Naive thymus-derived CD8-positive, alpha-beta T cell (primary cell): ENCODE measurements around the gene MLNR. TPM values are rescaled to one million over a fixed set of nuclear protein-coding genes. Genes with fewer than 3 reads are reported as not detected.

Experiments used
- ATAC-seq, 2 donors: fragments of 150-1000 bp; cut with Tn5 transposase in 1 of 2; sonication (Bioruptor Pico), chemical (Tn5 transposase) in 1 of 2; 1 replicate in 1 of 2; 2 replicates in 1 of 2; pipeline ENCODE4 v1.10.0; 2021; ENCODE audit warnings: mild to moderate bottlenecking in 2 of 2, moderate library complexity in 2 of 2
- POLR2A ChIA-PET: fragments of 350-600 bp; sonication (Branson Sonifier 250); formaldehyde crosslinking; loops from one replicate; lab custom pipeline; 2021; ENCODE audit warnings: antibody characterized with exemption; lab: Charles Lee
- DNase-seq, 10 donors: peaks; one replicate each; pipeline versions ENCODE4 v3.0.0 to v3.0.0-alpha.2; 2020 to 2022
- H3K27ac Mint-ChIP-seq, 10 donors: one replicate each; pipeline ENCODE4 v1.8.0; 2020 to 2022; ENCODE audit warnings: mild to moderate bottlenecking in 10 of 10, mixed read lengths in 10 of 10, moderate library complexity in 4 of 10, inconsistent platforms in 1 of 10
- H3K27me3 Mint-ChIP-seq, 5 donors: one replicate each; pipeline ENCODE4 v1.8.0; 2021 to 2022; ENCODE audit warnings: mixed read lengths in 5 of 5
- H3K36me3 Mint-ChIP-seq, 3 donors: one replicate each; pipeline ENCODE4 v1.8.0; 2020 to 2022; ENCODE audit warnings: mixed read lengths in 3 of 3, mild to moderate bottlenecking in 2 of 3, inconsistent platforms in 1 of 3
- H3K4me1 Mint-ChIP-seq, 4 donors: one replicate each; pipeline ENCODE4 v1.8.0; 2021 to 2022; ENCODE audit warnings: mixed read lengths in 4 of 4
- H3K4me3 Mint-ChIP-seq, 10 donors: one replicate each; pipeline ENCODE4 v1.8.0; 2020 to 2022; ENCODE audit warnings: mild to moderate bottlenecking in 10 of 10, mixed read lengths in 10 of 10, moderate library complexity in 6 of 10, inconsistent platforms in 1 of 10
- H3K9me3 Mint-ChIP-seq, 9 donors: one replicate each; pipeline ENCODE4 v1.8.0; 2020 to 2022; ENCODE audit warnings: mixed read lengths in 9 of 9, mild to moderate bottlenecking in 3 of 9, inconsistent platforms in 1 of 9, moderate library complexity in 1 of 9
- polyA plus RNA-seq, 3 donors: library from polyadenylated mRNA; unstranded; fragments of 300-500 nt; fragmentation: Illumina TruSeq; gene quantifications; one replicate each; pipeline ENCODE4 v1.2.3, GENCODE V29; 2021
- total RNA-seq, 8 experiments: library from RNA in 2 of 8; stranded (reverse) in 2 of 8; gene quantifications; one replicate each; pipeline ENCODE4 v1.2.3 and lab custom pipeline; 2021 to 2026

Gene MLNR
- total and polyA plus RNA-seq, 5 experiments from 2014 or later, result not detected

DNA sequence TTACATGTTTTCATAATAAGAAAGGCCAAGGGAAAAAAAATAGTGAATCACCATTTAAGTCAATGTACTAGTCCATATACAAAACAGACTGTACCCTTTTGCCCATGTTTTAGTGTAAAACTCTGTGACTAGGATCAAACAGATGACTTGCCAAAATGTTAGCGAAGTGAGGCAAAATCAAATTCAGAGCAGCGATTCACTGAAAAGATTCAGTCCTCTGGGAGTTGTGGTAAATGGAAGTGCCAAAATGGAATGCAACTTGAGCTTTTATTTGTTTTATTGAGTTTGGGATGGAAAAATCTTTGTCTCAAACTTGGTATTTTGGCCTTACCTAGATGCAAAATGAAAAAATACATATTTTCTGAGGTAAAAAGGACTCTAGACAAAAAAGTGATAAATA lies 36.7 kb downstream of the MLNR start:
- DNase-seq (no peak), ATAC-seq (no peak)
- Mint-ChIP-seq H3K9me3 (no peaks in the 10 kb centered on the region), H3K4me1 (peaks cover 5 to 46% (median 37%) of the 10 kb centered on the region in 4 donors), H3K36me3 (peaks cover 14 to 54% (median 29%) of the 10 kb centered on the region in 3 donors), H3K27ac (peak overlapping the region in 6 of 10 donors; percentile 14 to 94 (median 90)), H3K4me3 (peak overlapping the region in 7 of 10 donors; percentile 3 to 91 (median 86)), H3K27me3 (no peaks in the 10 kb centered on the region)
- POLR2A ChIA-PET, result interaction anchor here (0.7 kb wide), 1 partner anchor 8 kb away, joined by 3 read pairs; no protein-coding TSS in a partner anchor

DNA sequence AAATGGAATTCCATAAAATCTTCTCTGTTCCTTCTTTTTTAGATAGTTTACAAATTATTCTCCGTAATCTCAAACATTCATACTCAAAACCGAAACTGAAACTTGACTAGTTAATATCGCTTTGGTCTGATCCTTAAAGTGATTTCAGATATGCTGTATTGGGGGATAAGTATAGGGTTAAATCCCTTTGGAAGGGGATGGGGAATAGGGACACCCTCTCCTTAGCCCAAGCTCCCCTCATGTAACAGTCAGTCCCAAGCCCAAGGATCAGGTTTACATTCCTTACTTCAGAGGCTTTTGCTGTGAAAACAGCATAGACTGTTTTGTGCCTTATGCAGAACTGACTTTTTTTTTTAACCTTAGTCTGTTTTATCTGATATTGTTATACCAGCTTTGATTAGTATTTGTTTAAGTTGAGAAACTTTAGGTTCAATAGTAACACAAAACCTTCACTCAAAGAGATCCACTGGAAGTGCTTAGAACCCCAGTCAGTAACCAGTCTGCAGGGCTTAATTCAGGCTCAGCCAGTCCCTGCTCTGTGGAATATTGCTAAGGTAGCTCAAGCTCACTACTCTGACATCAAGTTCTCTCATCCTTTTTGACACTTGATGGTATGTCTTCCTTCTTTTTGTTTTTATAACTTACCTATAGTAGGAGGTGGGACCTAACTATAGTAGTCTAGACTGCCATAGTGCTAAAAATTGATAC lies 38.1 kb downstream of the MLNR start:
- peak; percentile 56 to 70 for ATAC-seq
- Mint-ChIP-seq H3K36me3 (peaks cover 14 to 57% (median 29%) of the 10 kb centered on the region in 3 donors), H3K4me1 (peaks cover 2 to 33% (median 29%) of the 10 kb centered on the region in 4 donors), H3K4me3 (peak overlapping the region; percentile 74 to 91 (median 86)), H3K9me3 (no peaks in the 10 kb centered on the region), H3K27ac (peak overlapping the region; percentile 84 to 95 (median 92)), H3K27me3 (no peaks in the 10 kb centered on the region)
- POLR2A ChIA-PET, result interaction anchor here (0.9 to 2.9 kb wide), 3 partner anchors 10 to 370 kb away, joined by 3 to 16 read pairs (median 3); partner anchors contain the start of genes ARL11, CDADC1 and SETDB2
- DNase-seq, result peak in 3 of 10 donors; percentile 24 to 35 (median 33)

DNA sequence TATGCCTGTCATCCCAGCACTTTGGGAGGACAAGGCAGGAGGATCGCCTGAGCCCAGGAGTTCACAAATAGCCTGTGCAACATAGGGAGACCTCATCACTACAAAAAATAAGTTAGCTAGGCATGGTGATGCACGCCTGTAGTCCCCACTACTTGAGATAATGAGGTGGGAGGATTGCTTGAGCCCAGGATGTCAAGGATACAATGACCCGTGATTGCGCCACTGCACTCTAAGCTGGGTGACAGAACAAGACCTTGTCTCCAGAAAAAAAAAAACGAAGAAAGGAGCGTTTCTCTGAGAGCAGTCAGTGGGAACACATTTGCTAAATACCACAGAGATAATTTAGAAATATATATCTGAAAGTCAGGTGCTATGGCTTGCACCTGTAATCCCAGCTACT lies 39.4 kb downstream of the MLNR start:
- DNase-seq (no peak), ATAC-seq (no peak)
- Mint-ChIP-seq H3K27ac (peak overlapping the region in 4 of 10 donors; percentile 19 to 74 (median 42)), H3K9me3 (no peaks in the 10 kb centered on the region), H3K4me3 (no peak overlapping the region), H3K4me1 (peaks cover 0 to 25% (median 18%) of the 10 kb centered on the region in 4 donors), H3K27me3 (no peaks in the 10 kb centered on the region), H3K36me3 (peaks cover 14 to 54% (median 32%) of the 10 kb centered on the region in 3 donors)
- POLR2A ChIA-PET, result interaction anchor here (2.9 kb wide), 1 partner anchor 11 kb away, joined by 16 read pairs; the partner anchor contains the start of gene CDADC1

DNA sequence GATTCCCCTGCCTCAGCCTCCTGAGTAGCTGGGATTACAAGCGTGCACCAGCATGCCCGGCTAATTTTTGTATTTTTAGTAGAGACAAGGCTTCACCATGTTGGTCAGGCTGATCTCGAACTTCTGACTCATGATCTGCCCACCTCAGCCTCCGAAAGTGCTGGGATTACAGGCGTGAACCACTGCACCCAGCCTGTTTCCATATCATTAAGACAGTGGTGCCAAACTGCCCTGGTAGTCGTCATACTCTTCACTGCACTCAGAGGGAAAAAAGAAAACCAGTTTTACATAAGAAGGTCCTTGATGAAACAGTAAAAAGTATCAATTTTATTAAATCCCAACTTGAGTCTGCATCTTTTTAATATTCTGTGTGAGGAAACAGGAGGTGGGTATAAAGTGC lies 42.5 kb downstream of the MLNR start:
- no peak for ATAC-seq

DNA sequence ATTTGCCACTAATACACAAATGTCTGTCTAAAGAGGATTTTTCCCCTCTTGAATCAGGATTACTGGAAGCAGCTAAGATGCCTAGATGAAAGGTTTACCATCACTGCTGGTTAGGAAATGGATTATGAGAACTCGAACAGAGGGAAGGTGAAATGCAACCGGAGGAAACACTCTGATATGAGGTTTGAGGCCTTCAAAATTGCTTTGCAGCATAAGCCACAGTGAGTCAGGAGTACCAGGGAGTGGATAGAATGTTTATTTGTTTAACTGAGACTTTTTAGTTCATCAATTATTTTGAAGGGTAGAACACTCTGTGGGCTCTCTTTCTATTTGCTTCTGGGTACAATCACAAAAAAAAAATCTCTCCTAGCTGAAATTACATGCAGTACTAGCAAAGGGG lies 45.7 kb downstream of the MLNR start:
- no peak for ATAC-seq
- Mint-ChIP-seq H3K27me3 (no peaks in the 10 kb centered on the region), H3K27ac (peak overlapping the region in 1 of 10 donors; percentile 62), H3K4me1 (peaks cover 0 to 1% (median 0%) of the 10 kb centered on the region in 4 donors), H3K9me3 (no peaks in the 10 kb centered on the region), H3K36me3 (peaks cover 10 to 51% (median 14%) of the 10 kb centered on the region in 3 donors), H3K4me3 (no peak overlapping the region)
- DNase-seq, result no peak
- POLR2A ChIA-PET, result no interaction called here

More for the DNA sequence above, 42.5 kb downstream of the MLNR start:
- Mint-ChIP-seq H3K4me3 (no peak overlapping the region), H3K27me3 (no peaks in the 10 kb centered on the region), H3K27ac (no peak overlapping the region), H3K36me3 (peaks cover 12 to 47% (median 19%) of the 10 kb centered on the region in 3 donors), H3K4me1 (peaks cover 0 to 11% (median 7%) of the 10 kb centered on the region in 4 donors), H3K9me3 (no peaks in the 10 kb centered on the region)
- POLR2A ChIA-PET, result no interaction called here
- no peak for DNase-seq

DNA sequence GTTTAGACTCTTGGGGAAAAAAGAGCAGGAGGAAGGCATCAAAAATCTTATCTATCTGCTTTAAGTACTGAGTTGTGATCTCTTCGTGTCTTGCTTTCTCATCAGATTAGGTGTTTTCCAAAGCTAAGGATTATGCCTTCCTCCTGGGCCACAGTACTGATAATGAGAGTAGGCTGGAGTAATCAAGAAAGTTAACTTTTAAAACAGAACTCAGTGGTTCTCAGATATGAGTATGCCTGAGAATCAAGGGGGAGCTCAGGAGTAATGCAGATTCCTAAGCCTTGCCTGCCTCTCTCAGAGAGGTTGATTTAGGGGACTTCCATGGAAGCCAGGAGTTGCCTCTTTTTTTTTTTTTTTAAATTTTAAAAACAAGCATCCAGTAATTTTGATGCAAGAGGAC lies 51.1 kb downstream of the MLNR start:
- peaks cover 0 to 31% (median 6%) of the 10 kb centered on the region in 3 donors for H3K36me3 Mint-ChIP-seq
- ATAC-seq, result no peak
- peak overlapping the region in 1 of 10 donors; percentile 66 for H3K27ac Mint-ChIP-seq
- no peak overlapping the region for H3K4me3 Mint-ChIP-seq
- DNase-seq, result no peak
- POLR2A ChIA-PET, result interaction anchor here (0.7 to 0.8 kb wide), 2 partner anchors 10 to 812 kb away, joined by 3 to 4 read pairs; no protein-coding TSS in a partner anchor
- H3K9me3 Mint-ChIP-seq, result no peaks in the 10 kb centered on the region
- peaks cover 0 to 1% (median 0%) of the 10 kb centered on the region in 4 donors for H3K4me1 Mint-ChIP-seq
- no peaks in the 10 kb centered on the region for H3K27me3 Mint-ChIP-seq

Other genes with a start within 250 kb of the MLNR start
- 10 to 100 TPM; 36.7 to 37.3 TPM for gene FNDC3A, start 244.4 kb upstream of the MLNR start, total RNA-seq
- 1 to 10 TPM; 7.9 to 9.7 (median 8.9) TPM for gene FNDC3A, start 244.4 kb upstream of the MLNR start, polyA plus RNA-seq
- 10 to 100 TPM; 13.0 to 13.3 TPM for gene CDADC1, start 27.6 kb downstream of the MLNR start, total RNA-seq
- 1 to 10 TPM; 7.8 to 8.9 (median 8.8) TPM for gene CDADC1, start 27.6 kb downstream of the MLNR start, polyA plus RNA-seq
- 1 to 10 TPM; 5.3 to 9.2 TPM for gene CAB39L, start 223.7 kb downstream of the MLNR start, total RNA-seq
- 1 to 10 TPM; 4.3 to 5.2 (median 4.3) TPM for gene CAB39L, start 223.7 kb downstream of the MLNR start, polyA plus RNA-seq
- 10 to 100 TPM; 30.5 to 31.6 TPM for gene SETDB2, start 223.9 kb downstream of the MLNR start, total RNA-seq
- gene SETDB2, start 223.9 kb downstream of the MLNR start, polyA plus RNA-seq, result 10 to 100 TPM; 13.3 to 14.7 (median 13.7) TPM